GM18951 (cell line): ENCODE results near the gene DIPK1A.
"Not testable (repeated sequence)": the region's sequence is repeated elsewhere in the genome, so short reads cannot be mapped to it uniquely, and the experiment has no call there.

Experiments used
- POLR2A ChIP-seq: IDR thresholded peaks from 4 replicates; pipeline ENCODE4 v1.6.1; 2011; ENCODE audit warnings: mild to moderate bottlenecking; ENCODE audit not compliant: insufficient read length, insufficient read depth; ENCODE audit errors: extremely low read depth
- in situ Hi-C: fragments of 300-500 bp; cut with MboI; formaldehyde crosslinking; loops from one replicate; pipeline ENCODE4 v1.12.0; 2022; ENCODE audit warnings: low sequenced_read_pairs, mixed read lengths, inconsistent platforms; ENCODE audit not compliant: unreplicated experiment

DIPK1A gene

DNA sequence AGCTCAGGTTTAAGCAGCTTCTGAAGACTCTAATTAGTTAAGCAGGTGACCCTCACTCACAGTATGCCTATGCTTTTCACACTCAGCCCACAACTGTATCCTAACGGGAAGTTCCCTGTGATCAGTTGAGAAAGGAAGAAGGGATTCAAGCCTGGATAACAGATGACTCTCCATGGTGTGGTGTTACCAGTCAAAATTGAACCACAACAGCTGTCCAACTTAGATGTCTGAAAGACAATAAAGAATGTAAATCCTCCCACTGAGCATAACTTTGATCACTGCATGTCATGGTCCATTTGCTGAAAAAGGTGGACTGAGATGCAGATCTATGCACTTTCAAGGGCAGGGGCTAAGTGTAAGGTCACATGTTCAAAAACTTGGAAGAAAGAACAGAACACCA is 32.3 kb upstream of the DIPK1A start:
- in situ Hi-C loops, result no loop called here
- no peak for TF ChIP-seq POLR2A

DNA sequence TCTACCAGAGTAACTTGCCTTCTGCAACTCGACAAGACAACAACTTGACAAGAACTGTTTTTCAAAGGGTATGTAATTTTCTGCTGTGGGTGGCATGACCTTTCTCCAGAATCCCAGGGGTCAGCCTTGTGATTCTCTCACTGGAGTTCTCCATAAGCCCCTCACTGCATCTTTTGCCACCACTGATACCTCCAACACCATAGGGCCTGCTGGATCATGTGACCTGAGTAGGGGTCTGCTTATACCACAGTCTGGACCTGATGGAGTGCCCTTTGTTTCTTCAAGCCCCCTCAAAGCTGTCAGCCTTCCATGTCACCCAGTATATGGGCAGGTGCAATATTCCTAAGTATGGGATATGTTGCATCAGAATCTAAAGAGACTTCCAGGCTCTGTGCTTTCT is 31.6 kb upstream of the DIPK1A start:
- in situ Hi-C loops, result no loop called here
- TF ChIP-seq POLR2A, result no peak

DNA sequence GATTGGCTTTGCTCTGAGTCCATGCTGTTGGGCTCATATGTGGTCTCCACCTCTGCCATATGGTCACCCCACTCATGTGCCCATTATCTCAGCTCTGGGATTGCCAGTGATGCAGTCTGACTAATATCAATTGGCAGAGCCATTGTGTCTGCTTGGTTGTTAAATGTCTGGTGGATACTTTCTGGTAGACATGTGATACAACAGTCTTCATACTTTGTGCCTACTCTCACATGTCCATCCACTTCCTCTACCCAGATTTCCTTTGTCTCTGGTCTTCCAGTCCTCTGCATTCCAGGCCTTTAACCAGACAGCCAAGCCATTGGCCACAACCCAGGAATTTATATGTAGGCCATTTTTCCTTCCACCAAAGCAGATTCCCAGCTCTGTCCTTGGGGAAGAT is 30.8 kb upstream of the DIPK1A start:
- in situ Hi-C loops, result no loop called here
- TF ChIP-seq POLR2A, result no peak

DNA sequence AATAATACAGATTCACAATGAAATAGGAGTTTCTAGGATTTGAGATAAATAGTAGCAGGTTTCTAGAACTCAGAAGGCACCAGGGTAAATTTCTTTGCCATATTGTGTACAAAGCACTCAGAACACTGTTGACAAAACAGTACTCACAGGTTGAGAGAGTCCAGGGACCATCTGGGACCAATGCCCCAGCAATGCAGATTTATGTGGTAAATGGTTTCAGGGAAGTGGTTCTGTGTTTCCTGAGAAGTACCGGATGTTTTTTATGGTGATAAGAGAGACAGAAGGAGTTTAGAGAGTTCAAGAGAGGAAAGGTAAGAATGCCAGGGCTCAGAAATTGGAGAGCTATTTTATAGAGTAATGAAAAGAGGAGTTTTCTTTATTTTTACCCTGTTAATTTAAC is 29.6 kb upstream of the DIPK1A start:
- TF ChIP-seq POLR2A, result no peak
- in situ Hi-C loops, result no loop called here

DNA sequence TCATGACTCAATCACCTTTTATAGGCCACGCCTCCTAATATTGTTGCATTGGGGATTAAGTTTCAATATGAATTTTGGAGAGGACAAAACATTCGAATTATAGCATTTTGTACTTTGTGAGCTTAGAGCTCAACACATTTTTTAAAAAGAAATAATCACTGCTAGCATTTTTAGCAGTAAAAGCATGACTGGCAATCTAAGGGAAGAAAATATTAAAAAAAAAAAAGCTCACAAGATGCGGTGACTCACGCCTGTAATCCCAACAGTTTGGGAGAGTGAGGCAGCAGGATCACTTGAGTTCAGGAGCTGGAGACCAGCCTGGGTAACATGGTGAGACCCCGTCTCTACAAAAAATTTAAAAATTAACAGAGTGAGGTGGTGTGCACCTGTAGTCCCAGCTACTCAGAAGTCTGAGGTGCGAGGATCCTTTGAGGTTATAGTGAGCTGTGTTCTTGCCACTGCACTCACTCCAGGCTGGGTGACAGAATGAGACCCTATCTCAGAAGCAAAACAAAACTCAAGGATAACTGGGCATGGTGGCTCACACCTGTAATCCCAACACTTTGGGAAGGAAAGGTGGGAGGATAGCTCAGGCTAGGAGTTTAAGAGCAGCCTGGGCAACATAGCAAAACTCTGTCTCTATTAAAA is 28.8 kb upstream of the DIPK1A start:
- TF ChIP-seq POLR2A, result no peak
- in situ Hi-C loops, result no loop called here

DNA sequence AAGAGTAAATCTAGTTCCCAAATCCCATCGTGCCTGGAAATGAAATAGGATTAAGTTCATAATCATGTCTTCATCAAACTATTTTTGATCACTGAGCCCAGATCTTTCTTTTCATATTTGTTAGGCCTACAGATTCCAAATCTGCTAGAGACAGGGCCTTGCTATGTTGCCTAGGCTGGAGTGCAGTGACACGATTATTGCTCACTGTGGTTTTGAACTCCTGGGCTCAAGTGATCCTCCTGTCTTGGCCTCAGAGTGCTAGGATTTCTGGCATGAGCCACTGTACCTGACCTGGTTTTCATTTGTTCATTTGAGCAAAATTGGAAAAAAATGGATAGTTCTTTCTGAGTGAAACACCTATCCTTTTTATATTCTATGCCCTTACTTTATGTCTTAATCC is 28.0 kb upstream of the DIPK1A start:
- in situ Hi-C loops, result no loop called here
- TF ChIP-seq POLR2A, result no peak

DNA sequence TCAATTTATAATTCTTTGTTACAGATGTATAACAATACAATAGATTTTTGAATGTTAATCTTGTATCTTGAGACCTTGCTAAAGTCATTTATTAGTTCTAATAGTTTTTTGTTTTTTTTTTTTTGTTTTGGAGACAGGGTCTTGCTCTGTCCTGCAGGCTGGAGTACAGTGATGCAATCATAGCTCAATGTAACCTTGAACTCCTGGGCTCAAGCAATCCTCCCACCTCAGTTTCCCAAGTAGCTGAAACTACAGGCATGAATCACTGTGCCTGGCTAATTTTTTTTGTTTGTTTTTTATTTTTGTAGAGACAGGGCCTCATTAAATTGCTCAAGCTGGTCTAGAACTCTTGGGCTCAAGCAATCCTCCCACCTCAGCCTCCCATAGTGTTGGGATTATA is 26.2 kb upstream of the DIPK1A start:
- TF ChIP-seq POLR2A, result no peak
- in situ Hi-C loops, result no loop called here

DNA sequence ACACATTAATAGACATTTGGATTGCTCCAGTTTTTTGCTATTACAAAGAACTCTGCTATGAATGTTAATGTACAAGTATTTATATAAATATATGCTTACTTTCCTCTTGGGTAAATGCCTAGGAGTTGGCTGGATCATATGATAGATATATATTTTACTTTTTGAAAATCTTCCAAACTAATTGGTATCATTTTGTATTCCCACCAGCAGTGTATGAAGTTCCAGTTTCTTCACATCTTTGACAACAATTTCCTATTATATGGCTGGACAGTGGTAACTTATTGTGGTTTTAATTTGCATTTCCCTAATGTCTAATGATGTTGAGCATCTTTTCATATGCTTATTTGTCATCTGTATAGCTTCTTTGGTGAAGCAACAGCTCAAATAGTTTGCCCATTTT is 23.8 kb upstream of the DIPK1A start:
- in situ Hi-C loops, result no loop called here
- TF ChIP-seq POLR2A, result no peak

DNA sequence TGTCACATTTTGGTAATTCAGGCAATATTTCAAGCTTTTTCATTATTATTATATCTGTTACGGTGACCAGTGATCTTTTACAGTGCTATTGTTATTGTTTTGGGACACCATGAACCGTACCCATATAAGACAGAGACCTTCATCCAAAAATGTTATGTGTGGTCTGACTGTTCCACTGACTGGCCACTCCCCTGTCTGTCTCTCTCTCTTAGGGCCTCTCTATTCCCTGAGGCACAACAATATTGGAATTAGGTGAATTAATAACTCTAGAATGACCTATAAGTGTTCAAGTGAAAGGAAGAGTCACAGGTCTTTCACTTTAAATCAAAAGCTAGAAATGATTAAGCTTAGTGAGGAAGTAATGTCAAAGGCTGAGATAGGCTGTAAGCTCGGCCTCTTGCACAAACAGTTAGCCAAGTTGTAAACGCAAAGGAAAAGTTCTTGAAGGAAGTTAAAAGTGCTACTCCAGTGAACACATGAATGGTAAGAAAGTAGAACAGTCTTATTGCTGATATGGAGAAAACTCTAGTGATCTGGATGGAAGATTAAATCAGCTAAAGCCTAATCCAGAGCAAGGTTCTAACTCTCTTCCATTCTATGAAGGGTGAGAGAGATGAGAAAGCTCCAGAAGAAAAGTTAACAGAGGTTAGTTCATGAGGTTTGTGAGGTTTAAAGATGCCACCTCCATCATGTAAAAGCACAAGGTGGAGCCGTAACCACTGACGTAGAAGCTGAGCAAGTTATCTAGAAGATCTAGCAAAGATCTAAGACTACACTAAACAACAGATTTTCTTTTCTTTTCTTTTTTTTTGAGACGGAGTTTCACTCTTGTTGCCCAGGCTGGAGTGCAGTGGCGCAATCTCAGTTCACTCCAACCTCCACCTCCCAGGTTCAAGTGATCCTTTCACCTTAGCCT is 19.7 kb upstream of the DIPK1A start:
- TF ChIP-seq POLR2A, result no peak
- in situ Hi-C loops, result no loop called here

DNA sequence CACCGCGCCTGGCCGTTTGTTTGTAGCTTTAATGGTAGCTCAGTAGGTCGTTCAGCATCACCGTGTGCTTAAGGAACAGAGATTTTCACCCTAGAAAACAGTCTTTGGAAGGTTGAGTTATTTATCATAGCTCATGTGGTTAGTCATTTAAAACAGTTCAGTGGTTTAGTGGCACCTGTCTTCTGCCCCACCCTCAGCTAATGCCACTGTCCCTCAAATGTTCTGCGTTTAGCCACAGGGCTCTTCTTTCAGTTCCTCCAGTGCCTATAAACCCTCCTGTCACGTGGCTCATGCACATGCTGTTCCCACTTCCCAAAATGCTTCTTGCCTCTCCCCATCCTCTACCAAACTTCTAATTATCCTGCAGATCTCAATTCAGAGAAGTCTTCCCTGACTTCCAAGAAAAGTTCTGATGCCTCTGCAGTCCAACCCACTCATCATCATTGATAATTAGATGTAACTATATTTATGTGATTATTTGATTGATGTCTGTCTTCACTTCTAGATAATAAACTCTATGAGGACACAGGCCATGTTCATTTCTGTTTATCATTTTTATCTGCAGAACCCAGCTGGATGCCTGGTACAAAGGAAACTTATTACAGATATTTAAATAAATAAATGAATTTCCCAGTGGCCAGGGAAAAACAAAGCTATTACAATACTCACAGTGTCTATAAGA is 14.4 kb upstream of the DIPK1A start:
- in situ Hi-C loops, result no loop called here

DNA sequence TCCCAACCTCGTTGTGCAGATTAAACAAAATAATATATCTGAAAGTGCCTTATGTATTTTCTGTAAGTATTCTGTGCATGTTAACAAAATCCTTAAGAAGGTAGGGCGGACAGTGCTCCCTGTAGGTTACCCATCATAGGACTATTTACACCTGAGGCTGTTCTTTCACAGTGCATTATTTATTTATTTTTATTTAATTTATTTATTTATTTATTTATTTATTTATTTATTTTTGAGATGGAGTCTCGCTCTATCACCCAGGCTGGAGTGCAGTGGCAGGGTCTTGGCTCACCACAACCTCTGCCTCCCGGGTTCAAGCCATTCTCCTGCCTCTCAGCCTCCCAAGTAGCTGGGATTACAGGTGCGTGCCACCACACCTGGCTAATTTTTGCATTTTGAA is 12.8 kb upstream of the DIPK1A start:
- in situ Hi-C loops, result not testable (repeated sequence)

More for the DNA sequence above, 14.4 kb upstream of the DIPK1A start:
- TF ChIP-seq POLR2A, result peak; percentile 12

DNA sequence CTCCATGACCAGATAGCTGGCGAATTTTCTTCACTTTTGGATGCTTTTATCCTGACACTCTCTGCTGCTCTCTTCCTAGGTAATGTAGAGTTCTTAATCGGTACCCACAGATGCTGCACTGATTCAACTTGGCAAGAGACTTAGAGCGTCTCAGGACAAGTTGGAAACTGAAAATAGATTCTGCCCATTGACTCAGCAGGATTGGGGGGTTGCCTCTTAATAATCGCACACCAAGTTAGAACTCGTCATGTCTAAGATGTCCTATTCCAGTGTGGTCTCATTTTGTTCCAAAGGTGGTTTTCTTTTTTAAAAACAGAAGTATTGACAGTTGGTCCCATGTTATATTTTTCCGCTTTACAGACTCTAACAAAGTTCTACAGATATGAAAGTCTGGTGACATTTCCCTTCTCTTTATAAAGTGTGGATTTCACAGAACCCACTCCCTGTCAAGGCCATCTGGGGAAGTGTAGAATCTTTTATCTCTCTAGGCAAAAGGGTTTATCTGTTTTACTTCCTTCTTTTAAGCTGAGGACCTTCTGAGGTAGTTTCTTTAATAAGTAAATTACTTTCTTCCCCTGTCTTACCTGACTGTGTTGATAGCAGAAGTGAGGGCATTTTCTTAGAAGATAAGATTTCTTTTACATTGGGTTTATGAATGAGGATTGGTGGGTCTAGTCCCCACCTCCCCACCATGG is 12.1 kb upstream of the DIPK1A start:
- TF ChIP-seq POLR2A, result no peak
- in situ Hi-C loops, result no loop called here
